Thyroid gland (tissue), 4 donors: Measurements from ENCODE around the gene RPTOR.

Experiments
- POLR2A ChIP-seq, 2 donors: fragments of 450-650 bp; IDR thresholded peaks; one replicate each; pipeline ENCODE4 v1.6.1; 2017; ENCODE audit warnings: antibody characterized with exemption in 2 of 2, mild to moderate bottlenecking in 2 of 2, moderate library complexity in 1 of 2
- TF ChIP-seq, protein P1 (sequence below), 6 experiments: fragments of 200-600 bp in 3 of 6; fragments of 450-650 bp in 3 of 6; sonication (generic) in 3 of 6; IDR thresholded peaks; one replicate each; pipeline ENCODE4 v1.5.1; 2016 to 2019; ENCODE audit warnings: antibody characterized with exemption in 6 of 6, mild to moderate bottlenecking in 2 of 6, inconsistent platforms in 1 of 6, moderate library complexity in 1 of 6

DNA sequence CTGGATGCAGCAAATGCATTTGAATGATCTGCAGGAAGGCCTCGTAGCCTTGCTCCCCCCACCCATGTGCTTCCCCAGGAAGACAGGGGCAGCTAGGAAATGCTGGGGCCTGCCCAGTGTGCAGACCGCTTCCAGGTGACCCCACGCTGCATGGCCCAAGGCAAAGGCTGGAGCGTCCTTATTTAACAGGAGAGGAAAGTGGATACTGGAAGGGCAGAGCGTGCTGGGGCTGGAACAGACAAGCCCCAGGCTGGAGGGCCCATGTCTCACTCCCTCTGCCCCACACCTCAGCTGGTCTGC, 42.1 kb upstream of the RPTOR start:
- TF ChIP-seq, protein P1, sequence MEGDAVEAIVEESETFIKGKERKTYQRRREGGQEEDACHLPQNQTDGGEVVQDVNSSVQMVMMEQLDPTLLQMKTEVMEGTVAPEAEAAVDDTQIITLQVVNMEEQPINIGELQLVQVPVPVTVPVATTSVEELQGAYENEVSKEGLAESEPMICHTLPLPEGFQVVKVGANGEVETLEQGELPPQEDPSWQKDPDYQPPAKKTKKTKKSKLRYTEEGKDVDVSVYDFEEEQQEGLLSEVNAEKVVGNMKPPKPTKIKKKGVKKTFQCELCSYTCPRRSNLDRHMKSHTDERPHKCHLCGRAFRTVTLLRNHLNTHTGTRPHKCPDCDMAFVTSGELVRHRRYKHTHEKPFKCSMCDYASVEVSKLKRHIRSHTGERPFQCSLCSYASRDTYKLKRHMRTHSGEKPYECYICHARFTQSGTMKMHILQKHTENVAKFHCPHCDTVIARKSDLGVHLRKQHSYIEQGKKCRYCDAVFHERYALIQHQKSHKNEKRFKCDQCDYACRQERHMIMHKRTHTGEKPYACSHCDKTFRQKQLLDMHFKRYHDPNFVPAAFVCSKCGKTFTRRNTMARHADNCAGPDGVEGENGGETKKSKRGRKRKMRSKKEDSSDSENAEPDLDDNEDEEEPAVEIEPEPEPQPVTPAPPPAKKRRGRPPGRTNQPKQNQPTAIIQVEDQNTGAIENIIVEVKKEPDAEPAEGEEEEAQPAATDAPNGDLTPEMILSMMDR (IDR thresholded peaks at IDR 0.05): no peak
- no peak for TF ChIP-seq POLR2A (IDR thresholded peaks at IDR 0.05)
